ENCODE results near the gene KIAA1671. TPM values are rescaled to one million over a fixed set of nuclear protein-coding genes. Genes with fewer than 3 reads are reported as not detected.

The KIAA1671 gene
- polyA plus RNA-seq, 1 donor from 2014 or later = 3.0 TPM

DNA sequence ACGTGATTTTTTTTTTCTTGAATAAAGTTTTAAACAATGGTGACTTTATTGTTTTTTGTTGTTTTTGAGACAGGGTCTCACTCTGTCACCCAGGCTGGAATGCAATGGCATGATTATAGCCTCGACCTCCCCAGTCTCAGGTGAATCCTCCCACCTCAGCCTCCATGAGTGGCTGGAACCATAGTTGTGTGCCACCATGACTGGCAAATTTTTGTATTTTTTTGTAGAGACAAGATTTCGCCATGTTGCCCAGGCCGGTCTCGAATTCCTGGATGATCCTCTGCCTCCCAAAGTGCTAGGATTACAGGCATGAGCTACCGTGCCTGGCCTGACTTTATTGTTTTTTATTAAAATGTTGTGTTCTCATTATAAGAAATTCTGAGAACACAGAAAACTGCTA lies 235.0 kb downstream of the KIAA1671 start:
- TF ChIP-seq, protein P1, sequence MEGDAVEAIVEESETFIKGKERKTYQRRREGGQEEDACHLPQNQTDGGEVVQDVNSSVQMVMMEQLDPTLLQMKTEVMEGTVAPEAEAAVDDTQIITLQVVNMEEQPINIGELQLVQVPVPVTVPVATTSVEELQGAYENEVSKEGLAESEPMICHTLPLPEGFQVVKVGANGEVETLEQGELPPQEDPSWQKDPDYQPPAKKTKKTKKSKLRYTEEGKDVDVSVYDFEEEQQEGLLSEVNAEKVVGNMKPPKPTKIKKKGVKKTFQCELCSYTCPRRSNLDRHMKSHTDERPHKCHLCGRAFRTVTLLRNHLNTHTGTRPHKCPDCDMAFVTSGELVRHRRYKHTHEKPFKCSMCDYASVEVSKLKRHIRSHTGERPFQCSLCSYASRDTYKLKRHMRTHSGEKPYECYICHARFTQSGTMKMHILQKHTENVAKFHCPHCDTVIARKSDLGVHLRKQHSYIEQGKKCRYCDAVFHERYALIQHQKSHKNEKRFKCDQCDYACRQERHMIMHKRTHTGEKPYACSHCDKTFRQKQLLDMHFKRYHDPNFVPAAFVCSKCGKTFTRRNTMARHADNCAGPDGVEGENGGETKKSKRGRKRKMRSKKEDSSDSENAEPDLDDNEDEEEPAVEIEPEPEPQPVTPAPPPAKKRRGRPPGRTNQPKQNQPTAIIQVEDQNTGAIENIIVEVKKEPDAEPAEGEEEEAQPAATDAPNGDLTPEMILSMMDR (IDR thresholded peaks at IDR 0.05; ENCODE audit: poor library complexity, severe bottlenecking) = no peak
- TF ChIP-seq RAD21 (conservative IDR thresholded peaks at IDR 0.05) (no peak), SMC3 (conservative IDR thresholded peaks at IDR 0.05; ENCODE audit: poor library complexity) (no peak), TAF1 (IDR thresholded peaks at IDR 0.05; ENCODE audit: low read depth) (no peak), POLR2AphosphoS5 (IDR thresholded peaks at IDR 0.05) (no peak), MXI1 (conservative IDR thresholded peaks at IDR 0.05; ENCODE audit: poor library complexity, severe bottlenecking) (no peak), EP300 (conservative IDR thresholded peaks at IDR 0.05; ENCODE audit: poor library complexity, severe bottlenecking) (no peak), EZH2 (IDR thresholded peaks at IDR 0.05; ENCODE audit: borderline replicate concordance, insufficient read depth, low read length, poor library complexity, severe bottlenecking) (no peak)
- TF ChIP-seq, protein P2, sequence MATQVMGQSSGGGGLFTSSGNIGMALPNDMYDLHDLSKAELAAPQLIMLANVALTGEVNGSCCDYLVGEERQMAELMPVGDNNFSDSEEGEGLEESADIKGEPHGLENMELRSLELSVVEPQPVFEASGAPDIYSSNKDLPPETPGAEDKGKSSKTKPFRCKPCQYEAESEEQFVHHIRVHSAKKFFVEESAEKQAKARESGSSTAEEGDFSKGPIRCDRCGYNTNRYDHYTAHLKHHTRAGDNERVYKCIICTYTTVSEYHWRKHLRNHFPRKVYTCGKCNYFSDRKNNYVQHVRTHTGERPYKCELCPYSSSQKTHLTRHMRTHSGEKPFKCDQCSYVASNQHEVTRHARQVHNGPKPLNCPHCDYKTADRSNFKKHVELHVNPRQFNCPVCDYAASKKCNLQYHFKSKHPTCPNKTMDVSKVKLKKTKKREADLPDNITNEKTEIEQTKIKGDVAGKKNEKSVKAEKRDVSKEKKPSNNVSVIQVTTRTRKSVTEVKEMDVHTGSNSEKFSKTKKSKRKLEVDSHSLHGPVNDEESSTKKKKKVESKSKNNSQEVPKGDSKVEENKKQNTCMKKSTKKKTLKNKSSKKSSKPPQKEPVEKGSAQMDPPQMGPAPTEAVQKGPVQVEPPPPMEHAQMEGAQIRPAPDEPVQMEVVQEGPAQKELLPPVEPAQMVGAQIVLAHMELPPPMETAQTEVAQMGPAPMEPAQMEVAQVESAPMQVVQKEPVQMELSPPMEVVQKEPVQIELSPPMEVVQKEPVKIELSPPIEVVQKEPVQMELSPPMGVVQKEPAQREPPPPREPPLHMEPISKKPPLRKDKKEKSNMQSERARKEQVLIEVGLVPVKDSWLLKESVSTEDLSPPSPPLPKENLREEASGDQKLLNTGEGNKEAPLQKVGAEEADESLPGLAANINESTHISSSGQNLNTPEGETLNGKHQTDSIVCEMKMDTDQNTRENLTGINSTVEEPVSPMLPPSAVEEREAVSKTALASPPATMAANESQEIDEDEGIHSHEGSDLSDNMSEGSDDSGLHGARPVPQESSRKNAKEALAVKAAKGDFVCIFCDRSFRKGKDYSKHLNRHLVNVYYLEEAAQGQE (IDR thresholded peaks at IDR 0.05; ENCODE audit: borderline replicate concordance) = no peak
- Histone ChIP-seq H4K20me1 (ENCODE audit: insufficient read depth) (no peaks in the 10 kb centered on the region), H3F3A (ENCODE audit: insufficient read depth, low read length, poor library complexity, severe bottlenecking) (no peaks in the 10 kb centered on the region), H3K79me2 (replicated peaks; ENCODE audit: insufficient read depth, low read length) (no peaks in the 10 kb centered on the region), H2AFZ (ENCODE audit: low read depth, low read length) (no peak overlapping the region), H3K9me3 (ENCODE audit: low read length) (no peaks in the 10 kb centered on the region), H3K4me3 (ENCODE audit: low read length) (no peak overlapping the region), H3K9ac (ENCODE audit: low read length) (no peak overlapping the region), H3K27me3 (ENCODE audit: insufficient read depth, low read depth, low read length) (no peaks in the 10 kb centered on the region), H3K9me2 (ENCODE audit: insufficient read depth, low read length) (no peaks in the 10 kb centered on the region), H3K27ac (ENCODE audit: low read length) (no peak overlapping the region), H3K36me3 (ENCODE audit: insufficient read depth, low read length) (no peaks in the 10 kb centered on the region), H3K4me2 (ENCODE audit: low read length) (no peak overlapping the region)

DNA sequence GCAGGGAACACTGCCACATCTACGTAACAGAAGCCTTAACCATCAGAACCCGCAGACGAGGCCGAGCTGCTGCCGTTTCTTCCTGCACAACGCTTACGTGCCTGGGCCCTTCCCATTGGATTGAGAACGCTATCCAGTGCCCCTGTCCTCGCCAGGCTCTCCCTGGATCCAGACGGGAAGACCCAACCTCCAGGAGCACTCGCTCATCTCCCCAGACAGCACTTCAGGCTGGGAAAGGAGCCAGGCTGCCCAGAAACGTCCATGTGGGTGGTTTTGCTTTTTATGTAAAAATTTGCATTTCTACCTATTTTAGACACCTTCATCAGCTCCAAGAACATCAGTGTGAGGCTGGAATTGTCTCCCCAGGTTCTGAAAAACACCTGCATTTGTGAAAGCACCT lies 239.9 kb downstream of the KIAA1671 start:
- Histone ChIP-seq H3K79me2 (replicated peaks; ENCODE audit: insufficient read depth, low read length) (no peaks in the 10 kb centered on the region), H3K27me3 (ENCODE audit: insufficient read depth, low read depth, low read length) (no peaks in the 10 kb centered on the region), H3K9me2 (ENCODE audit: insufficient read depth, low read length) (no peaks in the 10 kb centered on the region), H3K36me3 (ENCODE audit: insufficient read depth, low read length) (no peaks in the 10 kb centered on the region), H3K4me2 (ENCODE audit: low read length) (no peak overlapping the region), H3K27ac (ENCODE audit: low read length) (no peak overlapping the region), H2AFZ (ENCODE audit: low read depth, low read length) (no peak overlapping the region), H3K9me3 (ENCODE audit: low read length) (no peaks in the 10 kb centered on the region), H3K9ac (ENCODE audit: low read length) (no peak overlapping the region), H3K4me3 (ENCODE audit: low read length) (no peak overlapping the region), H4K20me1 (ENCODE audit: insufficient read depth) (no peaks in the 10 kb centered on the region), H3F3A (ENCODE audit: insufficient read depth, low read length, poor library complexity, severe bottlenecking) (no peaks in the 10 kb centered on the region)
- TF ChIP-seq EP300 (conservative IDR thresholded peaks at IDR 0.05; ENCODE audit: poor library complexity, severe bottlenecking) = no peak
- no peak for TF ChIP-seq RAD21 (conservative IDR thresholded peaks at IDR 0.05)
- no peak for TF ChIP-seq SMC3 (conservative IDR thresholded peaks at IDR 0.05; ENCODE audit: poor library complexity)
- TF ChIP-seq MXI1 (conservative IDR thresholded peaks at IDR 0.05; ENCODE audit: poor library complexity, severe bottlenecking) = no peak
- TF ChIP-seq TAF1 (IDR thresholded peaks at IDR 0.05; ENCODE audit: low read depth) = no peak
- no peak for TF ChIP-seq EZH2 (IDR thresholded peaks at IDR 0.05; ENCODE audit: borderline replicate concordance, insufficient read depth, low read length, poor library complexity, severe bottlenecking)
- TF ChIP-seq POLR2AphosphoS5 (IDR thresholded peaks at IDR 0.05) = no peak
- TF ChIP-seq, protein P1 (IDR thresholded peaks at IDR 0.05; ENCODE audit: poor library complexity, severe bottlenecking) = no peak
- TF ChIP-seq, protein P2 (IDR thresholded peaks at IDR 0.05; ENCODE audit: borderline replicate concordance) = no peak
